Smooth muscle cell (in vitro differentiated cells): ENCODE data around the gene KCNK1. TPM values are rescaled to one million over a fixed set of nuclear protein-coding genes. Genes with fewer than 3 reads are reported as not detected.

Experiments used
- DNase-seq: peaks from one replicate; lab custom pipeline; 2025; ENCODE audit not compliant: unreplicated experiment; lab: John Stamatoyannopoulos, UW
- H2AFZ ChIP-seq: fragments of 200-600 bp; sonication (generic); 2 replicates; pipeline ENCODE4 v1.6.0; 2016; ENCODE audit warnings: antibody characterized with exemption, low read depth, mild to moderate bottlenecking
- H3F3A ChIP-seq: fragments of 200-600 bp; sonication (generic); 2 replicates; pipeline ENCODE4 v1.6.0; 2017; ENCODE audit warnings: antibody characterized with exemption, low read depth
- H3K27ac ChIP-seq: fragments of 200-600 bp; sonication (generic); 2 replicates; pipeline ENCODE4 v1.5.1; 2016; ENCODE audit warnings: low read depth, mild to moderate bottlenecking
- H3K27me3 ChIP-seq: fragments of 200-600 bp; sonication (generic); 2 replicates; pipeline ENCODE4 v1.6.1; 2016; ENCODE audit warnings: low read depth, mild to moderate bottlenecking
- H3K36me3 ChIP-seq: fragments of 200-600 bp; sonication (generic); 2 replicates; pipeline ENCODE4 v1.5.1; 2016; ENCODE audit warnings: low read depth
- H3K4me1 ChIP-seq: fragments of 200-600 bp; sonication (generic); 2 replicates; pipeline ENCODE4 v1.5.1; 2016; ENCODE audit warnings: low read depth
- H3K4me2 ChIP-seq: fragments of 200-600 bp; sonication (generic); 2 replicates; pipeline ENCODE4 v1.6.0; 2016; ENCODE audit warnings: mild to moderate bottlenecking
- H3K4me3 ChIP-seq: fragments of 200-600 bp; sonication (generic); 2 replicates; pipeline ENCODE4 v1.5.1; 2016; ENCODE audit warnings: mild to moderate bottlenecking
- H3K79me2 ChIP-seq: fragments of 200-600 bp; sonication (generic); 2 replicates; pipeline ENCODE4 v1.6.0; 2016; ENCODE audit warnings: low read depth, mild to moderate bottlenecking
- H3K9ac ChIP-seq: fragments of 200-600 bp; sonication (generic); 2 replicates; pipeline ENCODE4 v1.6.0; 2016; ENCODE audit warnings: low read depth
- H3K9me3 ChIP-seq: fragments of 200-600 bp; sonication (generic); replicated peaks from 2 replicates; pipeline ENCODE4 v1.5.1; 2016; ENCODE audit warnings: low read depth
- H4K20me1 ChIP-seq: fragments of 200-600 bp; sonication (generic); 2 replicates; pipeline ENCODE4 v1.6.0; 2016; ENCODE audit warnings: low read depth
- CTCF ChIP-seq: fragments of 200-600 bp; sonication (generic); IDR thresholded peaks from 2 replicates; pipeline ENCODE4 v1.5.1; 2017; ENCODE audit warnings: borderline replicate concordance, mild to moderate bottlenecking, antibody characterized with exemption; ENCODE audit not compliant: insufficient read depth, poor library complexity, severe bottlenecking
- WGBS: methylation state at CpG from one replicate; pipeline ENCODE4 v1.1.7; 2016; ENCODE audit warnings: low lambda C conversion rate; 5-methylcytosine and 5-hydroxymethylcytosine counted together
- polyA plus RNA-seq: library from polyadenylated mRNA; unstranded; fragments of >200 nt; fragmentation: Nextera tagmentation; extraction: Ambion mirVana; gene quantifications from 2 replicates; pipeline ENCODE4 v1.2.1, GENCODE V29; 2016
- total RNA-seq: library from RNA; depleted of rRNA; stranded (reverse); fragments of >200 nt; gene quantifications from 2 replicates; pipeline ENCODE4 v1.2.3, GENCODE V29; 2014

KCNK1 gene
- total and polyA plus RNA-seq, 2 experiments from 2014 or later = 16.6 to 16.8 TPM

GRCh38 chr1:233714631-233715217 lies 100.8 kb downstream of the KCNK1 start:
- H2AFZ ChIP-seq = no peak overlapping the region
- 94% methylated on average over 4 of the region's 4 CpGs for WGBS
- no peak overlapping the region for H3K4me3 ChIP-seq
- H3F3A ChIP-seq = no peaks in the 10 kb centered on the region
- no peak overlapping the region for H3K27ac ChIP-seq
- H3K79me2 ChIP-seq = no peaks in the 10 kb centered on the region
- no peaks in the 10 kb centered on the region for H3K4me1 ChIP-seq
- H3K9ac ChIP-seq = no peak overlapping the region
- no peaks in the 10 kb centered on the region for H4K20me1 ChIP-seq
- H3K4me2 ChIP-seq = no peak overlapping the region
- no peak for TF ChIP-seq CTCF
- DNase-seq = no peak
- H3K36me3 ChIP-seq = no peaks in the 10 kb centered on the region
- H3K9me3 ChIP-seq = no peaks in the 10 kb centered on the region
- no peaks in the 10 kb centered on the region for H3K27me3 ChIP-seq

GRCh38 chr1:233718057-233718456 lies 104.2 kb downstream of the KCNK1 start:
- Histone ChIP-seq H3F3A (no peaks in the 10 kb centered on the region), H3K4me1 (no peaks in the 10 kb centered on the region), H3K36me3 (no peaks in the 10 kb centered on the region), H3K27me3 (no peaks in the 10 kb centered on the region), H3K79me2 (no peaks in the 10 kb centered on the region), H3K9me3 (no peaks in the 10 kb centered on the region), H2AFZ (no peak overlapping the region), H3K27ac (no peak overlapping the region), H3K4me3 (no peak overlapping the region), H4K20me1 (no peaks in the 10 kb centered on the region), H3K4me2 (no peak overlapping the region), H3K9ac (no peak overlapping the region)
- 95% methylated on average over 3 of the region's 3 CpGs for WGBS
- no peak for TF ChIP-seq CTCF
- no peak for DNase-seq

- DNase-seq = no peak
- TF ChIP-seq CTCF = no peak
- Histone ChIP-seq H4K20me1 (no peaks in the 10 kb centered on the region), H3K36me3 (no peaks in the 10 kb centered on the region), H3F3A (no peaks in the 10 kb centered on the region), H3K9ac (no peak overlapping the region), H3K9me3 (no peaks in the 10 kb centered on the region), H3K4me2 (no peak overlapping the region), H3K27ac (no peak overlapping the region), H2AFZ (no peak overlapping the region), H3K27me3 (no peaks in the 10 kb centered on the region), H3K79me2 (no peaks in the 10 kb centered on the region), H3K4me3 (no peak overlapping the region), H3K4me1 (no peaks in the 10 kb centered on the region)
- 74% methylated on average over 4 of the region's 4 CpGs for WGBS
Observed at GRCh38 chr1:233719655-233720341, 105.9 kb downstream of the KCNK1 start.
